Ascending aorta (tissue), 2 donors: ENCODE data around the gene AGTPBP1. TPM values are rescaled to one million over a fixed set of nuclear protein-coding genes. Genes with fewer than 3 reads are reported as not detected.

Experiments used
- DNase-seq, 2 donors: peaks; one replicate each; pipeline ENCODE4 v3.0.0-alpha.2; 2019; ENCODE audit warnings: low spot score in 2 of 2
- H3K27ac ChIP-seq, 2 donors: fragments of 200-600 bp; sonication (generic); one replicate each; pipeline ENCODE4 v1.5.1; 2016 to 2017; ENCODE audit warnings: mild to moderate bottlenecking in 1 of 2
- H3K27me3 ChIP-seq: fragments of 200-600 bp; sonication (generic); one replicate; pipeline ENCODE4 v1.5.1; 2017
- H3K36me3 ChIP-seq, 2 donors: fragments of 200-600 bp; sonication (generic); one replicate each; pipeline ENCODE4 v1.5.1; 2016
- H3K4me1 ChIP-seq, 2 donors: fragments of 200-600 bp; sonication (generic); one replicate each; pipeline ENCODE4 v1.5.1; 2016 to 2017; ENCODE audit warnings: mild to moderate bottlenecking in 1 of 2
- H3K4me3 ChIP-seq, 2 donors: fragments of 200-600 bp; sonication (generic); one replicate each; pipeline ENCODE4 v1.5.1; 2016 to 2017; ENCODE audit warnings: mild to moderate bottlenecking in 1 of 2
- H3K9me3 ChIP-seq, 2 donors: fragments of 200-600 bp; sonication (generic); one replicate each; pipeline ENCODE4 v1.5.1; 2016
- CTCF ChIP-seq, 3 experiments: fragments of 200-600 bp in 2 of 3; fragments of 450-650 bp in 1 of 3; sonication (generic) in 2 of 3; IDR thresholded peaks; one replicate each; pipeline ENCODE4 v1.5.1; 2016 to 2019; ENCODE audit warnings: antibody characterized with exemption in 3 of 3, mild to moderate bottlenecking in 1 of 3, moderate library complexity in 1 of 3
- intact Hi-C: fragments of 100-400 bp; cut with DNase I; formaldehyde crosslinking; loops from one replicate; pipeline ENCODE4 v1.15.1; 2023
- total RNA-seq: library from RNA; depleted of rRNA; stranded (reverse); fragments of >200 nt; gene quantifications from one replicate; pipeline ENCODE4 v1.1.0, GENCODE V29; 2016

The AGTPBP1 gene
- total RNA-seq, 1 donor from 2014 or later: 28.3 TPM

- H3K4me1 ChIP-seq: no peaks in the 10 kb centered on the region
- DNase-seq: no peak
- no peak overlapping the region for H3K4me3 ChIP-seq
- no peaks in the 10 kb centered on the region for H3K27me3 ChIP-seq
- no peaks in the 10 kb centered on the region for H3K36me3 ChIP-seq
- TF ChIP-seq CTCF (IDR thresholded peaks at IDR 0.05): no peak
- intact Hi-C loops: no loop called here
- no peak overlapping the region for H3K27ac ChIP-seq
- no peaks in the 10 kb centered on the region for H3K9me3 ChIP-seq
These were observed 230.8 kb downstream of the AGTPBP1 start for GRCh38 chr9:85510830-85511504.

GRCh38 chr9:85508616-85509015 lies 233.1 kb downstream of the AGTPBP1 start:
- Histone ChIP-seq H3K27me3 (no peaks in the 10 kb centered on the region), H3K36me3 (no peaks in the 10 kb centered on the region), H3K4me1 (no peaks in the 10 kb centered on the region), H3K27ac (no peak overlapping the region), H3K4me3 (no peak overlapping the region), H3K9me3 (no peaks in the 10 kb centered on the region)
- no peak for TF ChIP-seq CTCF (IDR thresholded peaks at IDR 0.05)
- no peak for DNase-seq
- intact Hi-C loops: loop anchor here (1.0 kb wide), 1 partner anchor 102 kb away; no protein-coding TSS in a partner anchor

DNA sequence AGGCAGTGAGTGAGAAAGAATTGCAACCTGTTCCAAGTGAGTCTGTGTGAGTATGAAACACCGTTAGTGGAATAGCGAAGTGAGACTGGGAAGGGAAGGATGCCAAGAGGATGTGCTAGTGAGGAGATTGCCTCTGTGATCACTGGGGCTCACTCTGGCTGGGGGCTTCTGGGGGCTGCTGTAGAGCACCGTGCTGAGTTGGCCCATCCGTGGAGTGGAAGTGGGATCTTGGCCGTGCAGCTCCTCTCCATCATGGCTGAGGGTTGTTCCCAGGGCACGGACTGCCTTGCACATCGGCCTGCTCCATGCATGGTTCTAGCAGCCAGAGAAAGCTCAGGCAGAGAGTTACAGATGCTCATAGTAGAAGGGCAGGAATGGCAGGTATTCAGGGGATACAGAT lies 236.1 kb downstream of the AGTPBP1 start:
- Histone ChIP-seq H3K9me3 (no peaks in the 10 kb centered on the region), H3K27ac (no peak overlapping the region), H3K36me3 (no peaks in the 10 kb centered on the region), H3K4me3 (no peak overlapping the region), H3K4me1 (no peaks in the 10 kb centered on the region), H3K27me3 (no peaks in the 10 kb centered on the region)
- intact Hi-C loops: no loop called here
- TF ChIP-seq CTCF (IDR thresholded peaks at IDR 0.05): no peak
- DNase-seq: no peak

- Histone ChIP-seq H3K27ac (no peak overlapping the region), H3K4me1 (no peaks in the 10 kb centered on the region), H3K9me3 (peaks cover 0 to 11% of the 10 kb centered on the region in 2 donors), H3K36me3 (no peaks in the 10 kb centered on the region), H3K27me3 (no peaks in the 10 kb centered on the region), H3K4me3 (no peak overlapping the region)
- no peak for TF ChIP-seq CTCF (IDR thresholded peaks at IDR 0.05)
- DNase-seq: no peak
- intact Hi-C loops: no loop called here
These were observed 238.7 kb downstream of the AGTPBP1 start for GRCh38 chr9:85502815-85503655.

- Histone ChIP-seq H3K27me3 (no peaks in the 10 kb centered on the region), H3K9me3 (peaks cover 0 to 11% of the 10 kb centered on the region in 2 donors), H3K4me3 (no peak overlapping the region), H3K27ac (no peak overlapping the region), H3K4me1 (no peaks in the 10 kb centered on the region), H3K36me3 (no peaks in the 10 kb centered on the region)
- TF ChIP-seq CTCF (IDR thresholded peaks at IDR 0.05): no peak
- intact Hi-C loops: no loop called here
- no peak for DNase-seq
These were observed 239.9 kb downstream of the AGTPBP1 start for GRCh38 chr9:85501882-85502281.
